ENCODE measurements around the gene DCTN2.
"Not testable (repeated sequence)": the region's sequence is repeated elsewhere in the genome, so short reads cannot be mapped to it uniquely, and the experiment has no call there.

Gene DCTN2

DNA sequence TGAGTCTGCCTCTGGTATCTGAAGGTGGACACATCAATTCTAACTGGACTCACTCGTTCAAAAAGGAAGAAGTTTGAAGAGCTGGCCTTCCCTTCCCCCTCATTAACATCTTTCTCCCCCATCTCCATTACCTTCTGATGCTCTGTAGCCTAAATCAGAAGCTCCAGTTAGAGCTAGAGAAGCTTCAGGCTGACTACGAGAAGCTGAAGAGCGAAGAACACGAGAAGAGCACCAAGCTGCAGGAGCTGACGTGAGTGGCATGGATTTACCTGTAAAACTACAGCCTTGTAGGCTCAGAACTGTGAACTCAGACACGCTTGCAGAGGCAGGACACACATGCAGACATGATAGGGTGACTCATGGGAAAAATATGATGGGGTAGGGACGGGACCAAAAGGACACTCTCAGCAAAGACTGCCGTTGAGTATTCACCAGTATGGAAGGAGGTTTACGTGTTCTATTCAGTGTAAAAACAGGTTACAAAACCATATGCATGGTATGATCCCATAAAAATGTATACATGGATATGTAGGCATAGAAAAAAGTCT is 29.7 kb upstream of the DCTN2 start:
- no peak overlapping the region for H3K4me3 ChIP-seq (ENCODE audit: control insufficient read depth, low read depth, low read length)
- no peak for DNase-seq (ENCODE audit: low read depth)
- TF ChIP-seq, protein P1, sequence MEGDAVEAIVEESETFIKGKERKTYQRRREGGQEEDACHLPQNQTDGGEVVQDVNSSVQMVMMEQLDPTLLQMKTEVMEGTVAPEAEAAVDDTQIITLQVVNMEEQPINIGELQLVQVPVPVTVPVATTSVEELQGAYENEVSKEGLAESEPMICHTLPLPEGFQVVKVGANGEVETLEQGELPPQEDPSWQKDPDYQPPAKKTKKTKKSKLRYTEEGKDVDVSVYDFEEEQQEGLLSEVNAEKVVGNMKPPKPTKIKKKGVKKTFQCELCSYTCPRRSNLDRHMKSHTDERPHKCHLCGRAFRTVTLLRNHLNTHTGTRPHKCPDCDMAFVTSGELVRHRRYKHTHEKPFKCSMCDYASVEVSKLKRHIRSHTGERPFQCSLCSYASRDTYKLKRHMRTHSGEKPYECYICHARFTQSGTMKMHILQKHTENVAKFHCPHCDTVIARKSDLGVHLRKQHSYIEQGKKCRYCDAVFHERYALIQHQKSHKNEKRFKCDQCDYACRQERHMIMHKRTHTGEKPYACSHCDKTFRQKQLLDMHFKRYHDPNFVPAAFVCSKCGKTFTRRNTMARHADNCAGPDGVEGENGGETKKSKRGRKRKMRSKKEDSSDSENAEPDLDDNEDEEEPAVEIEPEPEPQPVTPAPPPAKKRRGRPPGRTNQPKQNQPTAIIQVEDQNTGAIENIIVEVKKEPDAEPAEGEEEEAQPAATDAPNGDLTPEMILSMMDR (conservative IDR thresholded peaks at IDR 0.05; ENCODE audit: control insufficient read depth, insufficient read depth, low read depth, low read length) = no peak

DNA sequence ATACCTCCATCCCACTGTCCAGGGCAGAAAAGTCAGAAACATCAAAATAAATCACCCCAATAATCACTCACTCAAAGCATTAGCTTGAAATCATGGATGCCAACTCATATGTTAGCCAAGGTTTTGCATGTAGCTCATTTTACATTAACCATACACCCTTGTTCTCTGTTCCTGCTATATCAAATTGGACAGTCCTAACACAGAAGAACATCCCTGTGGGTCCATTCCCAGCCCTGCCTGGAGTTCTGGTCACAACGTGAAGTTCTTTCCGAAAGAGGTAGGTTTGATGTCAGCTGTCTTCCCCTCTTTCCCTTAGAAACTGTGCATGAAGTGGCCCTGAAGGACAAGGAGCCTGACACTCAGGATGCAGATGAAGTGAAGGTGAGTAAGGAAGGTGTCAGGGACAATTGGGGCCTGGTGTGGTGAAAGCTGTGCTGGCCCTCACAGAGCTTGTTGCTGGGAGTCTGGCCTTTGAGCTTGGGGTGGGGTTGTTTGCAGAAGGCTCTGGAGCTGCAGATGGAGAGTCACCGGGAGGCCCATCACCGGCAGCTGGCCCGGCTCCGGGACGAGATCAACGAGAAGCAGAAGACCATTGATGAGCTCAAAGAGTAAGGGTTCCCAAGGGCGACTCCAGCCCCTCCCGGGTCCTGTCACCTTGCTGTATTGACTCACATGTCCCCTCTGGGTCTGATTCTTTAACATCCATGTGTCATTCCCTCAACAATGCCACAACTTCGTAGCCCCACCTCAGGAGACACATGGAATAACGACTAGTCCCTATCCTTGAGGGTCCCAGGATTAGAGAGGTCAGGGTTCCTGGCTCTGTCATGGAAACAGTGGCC is 29.0 kb upstream of the DCTN2 start:
- no peak overlapping the region for H3K4me3 ChIP-seq (ENCODE audit: control insufficient read depth, low read depth, low read length)
- TF ChIP-seq, protein P1 (conservative IDR thresholded peaks at IDR 0.05; ENCODE audit: control insufficient read depth, insufficient read depth, low read depth, low read length) = no peak
- no peak for DNase-seq (ENCODE audit: low read depth)

DNA sequence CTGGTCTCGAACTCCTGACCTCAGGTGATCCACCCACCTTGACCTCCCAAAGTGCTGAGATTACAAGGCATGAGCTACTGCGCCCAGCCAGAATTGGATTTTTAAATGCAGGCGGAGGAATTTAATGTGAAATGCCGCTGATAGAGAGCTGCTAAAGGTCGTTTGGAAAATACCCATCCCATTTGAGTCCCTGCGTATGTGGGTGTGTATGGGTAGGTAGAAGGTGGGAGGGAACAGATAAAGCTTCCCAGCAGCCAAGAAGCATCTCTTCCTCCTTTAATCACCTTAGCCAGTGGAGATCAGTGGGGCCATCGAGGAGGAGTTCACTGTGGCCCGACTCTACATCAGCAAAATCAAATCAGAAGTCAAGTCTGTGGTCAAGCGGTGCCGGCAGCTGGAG is 27.8 kb upstream of the DCTN2 start:
- TF ChIP-seq, protein P1 (conservative IDR thresholded peaks at IDR 0.05; ENCODE audit: control insufficient read depth, insufficient read depth, low read depth, low read length) = no peak
- no peak overlapping the region for H3K4me3 ChIP-seq (ENCODE audit: control insufficient read depth, low read depth, low read length)
- no peak for DNase-seq (ENCODE audit: low read depth)

DNA sequence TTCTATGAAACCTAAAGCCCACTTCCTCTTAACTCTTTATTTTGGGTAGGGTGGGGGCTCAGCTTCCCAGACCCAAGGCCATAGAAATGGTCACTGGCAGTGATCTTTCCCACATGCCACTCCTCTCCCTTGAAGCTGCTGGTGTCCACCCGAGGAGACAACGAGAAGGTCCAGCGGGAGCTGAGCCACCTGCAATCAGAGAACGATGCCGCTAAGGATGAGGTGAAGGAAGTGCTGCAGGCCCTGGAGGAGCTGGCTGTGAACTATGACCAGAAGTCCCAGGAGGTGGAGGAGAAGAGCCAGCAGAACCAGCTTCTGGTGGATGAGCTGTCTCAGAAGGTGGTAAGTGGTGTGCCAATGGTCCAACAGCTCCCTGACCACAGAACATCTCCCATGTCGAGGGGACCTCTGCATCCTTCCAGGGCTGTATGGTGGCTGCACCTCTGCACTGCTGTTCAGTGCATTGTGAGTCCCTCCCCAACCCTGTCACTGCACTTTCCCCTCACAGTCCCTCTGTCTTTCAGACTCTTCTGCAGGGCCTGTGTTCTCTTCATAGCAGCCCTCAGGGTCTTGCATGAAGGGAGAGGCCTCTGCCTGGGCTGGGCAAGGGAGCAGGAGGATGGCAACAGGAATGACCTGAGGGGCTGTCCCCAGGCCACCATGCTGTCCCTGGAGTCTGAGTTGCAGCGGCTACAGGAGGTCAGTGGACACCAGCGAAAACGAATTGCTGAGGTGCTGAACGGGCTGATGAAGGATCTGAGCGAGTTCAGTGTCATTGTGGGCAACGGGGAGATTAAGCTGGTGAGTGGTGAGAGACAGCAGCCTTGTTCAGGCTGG is 25.2 kb upstream of the DCTN2 start:
- no peak overlapping the region for H3K4me3 ChIP-seq (ENCODE audit: control insufficient read depth, low read depth, low read length)
- no peak for DNase-seq (ENCODE audit: low read depth)
- TF ChIP-seq, protein P1 (conservative IDR thresholded peaks at IDR 0.05; ENCODE audit: control insufficient read depth, insufficient read depth, low read depth, low read length) = no peak

DNA sequence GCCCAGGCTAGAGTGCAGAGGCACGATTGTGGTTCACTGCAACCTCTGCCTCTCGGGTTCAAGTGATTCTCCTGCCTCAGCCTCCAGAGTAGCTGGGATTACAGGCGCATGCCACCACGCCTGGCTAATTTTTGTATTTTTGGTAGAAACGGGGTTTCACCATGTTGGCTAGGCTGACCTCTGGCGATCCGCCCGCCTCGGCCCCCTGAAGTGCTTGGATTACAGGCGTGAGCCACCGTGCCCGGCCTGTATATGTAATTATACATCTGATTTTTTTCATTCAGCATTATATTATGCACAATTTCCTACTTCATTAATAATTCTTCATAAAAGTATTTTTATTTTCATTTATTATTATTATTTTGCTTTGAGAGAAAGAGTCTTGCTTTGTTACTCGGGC is 23.4 kb upstream of the DCTN2 start:
- not testable (repeated sequence) for H3K4me3 ChIP-seq (ENCODE audit: control insufficient read depth, low read depth, low read length)

DNA sequence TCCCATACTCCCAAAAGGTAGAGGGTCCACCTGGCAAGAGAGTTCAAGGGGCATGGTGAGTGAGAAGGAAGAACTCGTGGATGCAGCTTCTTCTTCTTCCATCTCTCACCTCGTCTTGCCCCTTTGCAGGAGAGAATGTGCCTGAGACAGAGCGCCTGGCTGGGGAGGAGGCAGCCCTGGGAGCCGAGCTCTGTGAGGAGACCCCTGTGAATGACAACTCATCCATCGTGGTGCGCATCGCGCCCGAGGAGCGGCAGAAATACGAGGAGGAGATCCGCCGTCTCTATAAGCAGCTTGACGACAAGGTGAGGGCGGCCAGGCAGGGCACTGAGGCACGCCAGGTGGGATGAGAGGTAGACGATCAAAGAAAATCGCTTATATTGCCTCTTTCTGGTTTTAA is 22.9 kb upstream of the DCTN2 start:
- TF ChIP-seq, protein P1 (conservative IDR thresholded peaks at IDR 0.05; ENCODE audit: control insufficient read depth, insufficient read depth, low read depth, low read length) = no peak
- no peak for DNase-seq (ENCODE audit: low read depth)
- no peak overlapping the region for H3K4me3 ChIP-seq (ENCODE audit: control insufficient read depth, low read depth, low read length)

More for the DNA sequence above, 23.4 kb upstream of the DCTN2 start:
- DNase-seq (ENCODE audit: low read depth) = not testable (repeated sequence)

DNA sequence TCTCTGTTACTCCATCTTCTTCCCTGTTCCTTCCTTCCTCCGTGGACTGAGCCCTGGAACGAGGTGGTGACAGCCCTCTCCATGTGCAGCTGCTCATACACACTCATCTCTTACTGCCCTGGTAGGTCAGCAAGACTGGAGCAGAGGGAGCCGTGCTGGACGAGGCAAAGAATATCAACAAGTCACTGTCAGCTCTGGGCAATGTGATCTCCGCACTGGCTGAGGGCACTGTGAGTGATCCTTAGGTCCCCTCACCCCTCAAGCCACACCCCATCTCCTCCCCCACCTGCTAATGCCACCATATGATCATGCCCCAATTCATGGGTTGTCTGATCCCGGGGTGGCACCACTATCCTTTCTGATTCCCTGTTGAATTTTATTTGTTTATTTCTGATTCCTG is 21.8 kb upstream of the DCTN2 start:
- DNase-seq (ENCODE audit: low read depth) = no peak
- no peak overlapping the region for H3K4me3 ChIP-seq (ENCODE audit: control insufficient read depth, low read depth, low read length)
- TF ChIP-seq, protein P1 (conservative IDR thresholded peaks at IDR 0.05; ENCODE audit: control insufficient read depth, insufficient read depth, low read depth, low read length) = no peak
